B cell (primary cell): ENCODE results near the gene URAD. TPM values are rescaled to one million over a fixed set of nuclear protein-coding genes. Genes with fewer than 3 reads are reported as not detected.

ENCODE experiments used
- ATAC-seq: fragments of 200-7000 bp; cut with Tn5 transposase; one replicate; pipeline ENCODE4 v1.10.0; 2021; ENCODE audit warnings: low read depth, mild to moderate bottlenecking, moderate number of reproducible peaks, moderate library complexity
- CTCF ChIA-PET: fragments of 350-600 bp; sonication (Branson Sonifier 250); formaldehyde crosslinking; loops from one replicate; lab custom pipeline; 2021; ENCODE audit warnings: antibody characterized with exemption, inconsistent platforms; lab: Charles Lee
- POLR2A ChIA-PET: fragments of 350-600 bp; sonication (Branson Sonifier 250); formaldehyde crosslinking; loops from one replicate; lab custom pipeline; 2021; ENCODE audit warnings: antibody characterized with exemption; lab: Charles Lee
- DNase-seq: peaks from one replicate; pipeline ENCODE4 v3.0.0; 2013
- H2AFZ ChIP-seq: 2 replicates; pipeline ENCODE4 v1.6.1; 2012; ENCODE audit warnings: mild to moderate bottlenecking, low read depth, low read length; ENCODE audit not compliant: insufficient read depth, poor library complexity, severe bottlenecking
- H3K27ac ChIP-seq, 2 donors: 1 replicate in 1 of 2; 2 replicates in 1 of 2; pipeline ENCODE4 v1.5.1; 2012 to 2013; ENCODE audit warnings: low read length in 2 of 2, mild to moderate bottlenecking in 2 of 2, moderate library complexity in 1 of 2
- H3K27me3 ChIP-seq, 4 experiments: fragments of 200-600 bp in 1 of 4; sonication (generic) in 1 of 4; replicated peaks in 1 of 4; 1 replicate in 2 of 4; 2 replicates in 2 of 4; pipeline versions ENCODE4 v1.6.1 to v1.7.0; 2013 to 2016; ENCODE audit warnings: low read length in 3 of 4, mild to moderate bottlenecking in 2 of 4, mixed read lengths in 1 of 4, moderate library complexity in 1 of 4; ENCODE audit not compliant: insufficient read depth in 4 of 4, control insufficient read depth in 3 of 4; ENCODE audit errors: control extremely low read depth in 1 of 4
- H3K36me3 ChIP-seq, 2 experiments: replicated peaks in 1 of 2; 1 replicate in 1 of 2; 2 replicates in 1 of 2; pipeline versions ENCODE4 v1.6.1 to v1.7.1; 2013; ENCODE audit warnings: low read length in 1 of 2; ENCODE audit not compliant: insufficient read depth in 2 of 2, control insufficient read depth in 1 of 2; ENCODE audit errors: control extremely low read depth in 1 of 2, extremely low read depth in 1 of 2
- H3K4me1 ChIP-seq, 2 donors: fragments of 200-600 bp in 1 of 2; sonication (generic) in 1 of 2; 1 replicate in 1 of 2; 2 replicates in 1 of 2; pipeline versions ENCODE4 v1.5.1 to v1.6.1; 2013 to 2017; ENCODE audit warnings: low read length in 2 of 2; ENCODE audit not compliant: control insufficient read depth in 2 of 2, insufficient read depth in 2 of 2
- H3K4me2 ChIP-seq: replicated peaks from 2 replicates; pipeline ENCODE3; 2012; ENCODE audit warnings: mild to moderate bottlenecking, low read depth, low read length; ENCODE audit not compliant: poor library complexity, severe bottlenecking
- H3K4me3 ChIP-seq, 5 experiments: fragments of 200-600 bp in 1 of 5; sonication (generic) in 1 of 5; 1 replicate in 3 of 5; 2 replicates in 2 of 5; pipeline versions ENCODE4 v1.5.1 to v1.7.0; 2011 to 2016; ENCODE audit warnings: low read length in 4 of 5, mild to moderate bottlenecking in 4 of 5, low read depth in 2 of 5, control low read depth in 1 of 5, moderate library complexity in 1 of 5; ENCODE audit not compliant: insufficient read depth in 1 of 5; ENCODE audit errors: control extremely low read depth in 1 of 5, extremely low read depth in 1 of 5
- H3K79me2 ChIP-seq: fragments of 200-600 bp; sonication (generic); one replicate; pipeline ENCODE4 v1.6.0; 2016; ENCODE audit warnings: low read length; ENCODE audit not compliant: control insufficient read depth, insufficient read depth
- H3K9ac ChIP-seq: fragments of 200-600 bp; sonication (generic); 2 replicates; pipeline ENCODE4 v1.6.1; 2017; ENCODE audit warnings: mild to moderate bottlenecking, low read length, moderate library complexity
- H3K9me3 ChIP-seq, 3 donors: one replicate each; pipeline versions ENCODE4 v1.6.1 to v1.7.1; 2013; ENCODE audit warnings: low read length in 2 of 3; ENCODE audit not compliant: control insufficient read depth in 2 of 3, insufficient read depth in 1 of 3; ENCODE audit errors: control extremely low read depth in 1 of 3
- H4K20me1 ChIP-seq: 2 replicates; pipeline ENCODE4 v1.6.0; 2012; ENCODE audit warnings: mild to moderate bottlenecking, low read length; ENCODE audit not compliant: insufficient read depth, control insufficient read depth, poor library complexity, severe bottlenecking
- H3K27ac Mint-ChIP-seq: one replicate; pipeline ENCODE4 v1.8.0; 2021; ENCODE audit warnings: mixed read lengths
- H3K27me3 Mint-ChIP-seq: one replicate; pipeline ENCODE4 v1.8.0; 2021; ENCODE audit warnings: mixed read lengths
- H3K4me1 Mint-ChIP-seq: one replicate; pipeline ENCODE4 v1.8.0; 2021; ENCODE audit warnings: mixed read lengths
- H3K4me3 Mint-ChIP-seq: one replicate; pipeline ENCODE4 v1.8.0; 2021; ENCODE audit warnings: mixed read lengths
- H3K9me3 Mint-ChIP-seq: one replicate; pipeline ENCODE4 v1.8.0; 2022; ENCODE audit warnings: mixed read lengths; ENCODE audit not compliant: insufficient read depth
- CTCF ChIP-seq: fragments of 200-600 bp; IDR thresholded peaks from one replicate; pipeline ENCODE4 v1.8.0; 2022; ENCODE audit warnings: antibody characterized with exemption, mild to moderate bottlenecking
- EZH2 ChIP-seq: IDR thresholded peaks from 2 replicates; pipeline ENCODE4 v1.6.1; 2012; ENCODE audit warnings: borderline replicate concordance, low read depth, mild to moderate bottlenecking, moderate library complexity, low read length; ENCODE audit not compliant: insufficient read depth, poor library complexity, severe bottlenecking
- WGBS: methylation state at CpG from one replicate; pipeline ENCODE4 v1.1.5; 2013; ENCODE audit warnings: missing lambda C conversion rate; ENCODE audit not compliant: insufficient coverage; 5-methylcytosine and 5-hydroxymethylcytosine counted together
- intact Hi-C: fragments of 100-400 bp; cut with micrococcal nuclease; formaldehyde crosslinking; loops from one replicate; pipeline ENCODE4 v1.10.0; 2022
- polyA plus RNA-seq: library from polyadenylated mRNA; depleted of rRNA; stranded (reverse); fragments of >200 nt; gene quantifications from 2 replicates; pipeline ENCODE4 v1.2.3, GENCODE V29; 2012
- total RNA-seq, 2 donors: library from RNA; stranded (reverse); fragments of 120-200 nt in 1 of 2; gene quantifications; 1 replicate in 1 of 2; 2 replicates in 1 of 2; pipeline versions ENCODE4 v1.2.3 to v1.2.4, GENCODE V29; 2013 to 2022

The URAD gene
- total and polyA plus RNA-seq, 2 donors (not counting 1 experiment from before 2014, with no cell fraction given), result not detected

GRCh38 chr13:27965740-27966640, 22.5 kb downstream of the URAD start:
- peak; percentile 71 for TF ChIP-seq EZH2
- no peak for TF ChIP-seq CTCF
- Mint-ChIP-seq H3K9me3 (no peaks in the 10 kb centered on the region), H3K4me1 (peaks cover 41% of the 10 kb centered on the region), H3K27ac (peak overlapping the region; percentile 26), H3K27me3 (peaks cover 79% of the 10 kb centered on the region), H3K4me3 (peak overlapping the region; percentile 65)
- ChIA-PET CTCF (interaction anchor here (1.1 to 2.2 kb wide), 2 partner anchors 12 to 139 kb away, joined by 4 to 12 read pairs; no protein-coding TSS in a partner anchor), POLR2A (no interaction called here)
- H3K27me3 ChIP-seq, result peaks cover 0 to 92% (median 70%) of the 10 kb centered on the region in 4 experiments
- no peaks in the 10 kb centered on the region for H3K79me2 ChIP-seq
- H3K9ac ChIP-seq, result peak overlapping the region; percentile 11
- peak overlapping the region; percentile 78 for H3K4me2 ChIP-seq
- H3K9me3 ChIP-seq, result peaks cover 0 to 52% (median 0%) of the 10 kb centered on the region in 3 donors
- H3K4me1 ChIP-seq, result peaks cover 47 to 59% of the 10 kb centered on the region in 2 donors
- intact Hi-C loops, result loop anchor here (5.0 kb wide), 1 partner anchor 44 kb away; no protein-coding TSS in a partner anchor
- WGBS, result 16% methylated on average over 34 of the region's 45 CpGs
- no peaks in the 10 kb centered on the region for H4K20me1 ChIP-seq
- ATAC-seq (no peak), DNase-seq (peak; percentile 38)
- no peak overlapping the region for H3K4me3 ChIP-seq
- no peak overlapping the region for H3K27ac ChIP-seq
- peak overlapping the region; percentile 19 for H2AFZ ChIP-seq
- H3K36me3 ChIP-seq, result no peaks in the 10 kb centered on the region

- no peak overlapping the region for H3K4me3 Mint-ChIP-seq
Observed at GRCh38 chr13:27965343-27965739, 23.2 kb downstream of the URAD start.

More at GRCh38 chr13:27965343-27965739, 23.2 kb downstream of the URAD start:
- H3K4me1 ChIP-seq, result peaks cover 47 to 59% of the 10 kb centered on the region in 2 donors
- Mint-ChIP-seq H3K4me1 (peaks cover 42% of the 10 kb centered on the region), H3K27me3 (peaks cover 75% of the 10 kb centered on the region), H3K9me3 (no peaks in the 10 kb centered on the region), H3K27ac (no peak overlapping the region)
- no peaks in the 10 kb centered on the region for H3K79me2 ChIP-seq
- no peak for DNase-seq
- H3K4me3 ChIP-seq, result no peak overlapping the region
- H3K27me3 ChIP-seq, result peaks cover 0 to 92% (median 66%) of the 10 kb centered on the region in 4 experiments
- H3K9ac ChIP-seq, result no peak overlapping the region
- H3K9me3 ChIP-seq, result peaks cover 0 to 50% (median 0%) of the 10 kb centered on the region in 3 donors
- no peaks in the 10 kb centered on the region for H3K36me3 ChIP-seq
- ChIA-PET POLR2A (no interaction called here), CTCF (interaction anchor here (1.1 to 2.2 kb wide), 2 partner anchors 11 to 139 kb away, joined by 4 to 12 read pairs; no protein-coding TSS in a partner anchor)
- H4K20me1 ChIP-seq, result no peaks in the 10 kb centered on the region
- H3K4me2 ChIP-seq, result no peak overlapping the region
- H3K27ac ChIP-seq, result no peak overlapping the region
- no peak for ATAC-seq
- TF ChIP-seq CTCF (no peak), EZH2 (no peak)
- WGBS, result 82% methylated on average over 2 of the region's 7 CpGs
- intact Hi-C loops, result loop anchor here (5.0 kb wide), 1 partner anchor 43 kb away; no protein-coding TSS in a partner anchor
- H2AFZ ChIP-seq, result no peak overlapping the region
